Epithelial cell of esophagus (primary cell): ENCODE results near the gene KRT26.
"Not testable (repeated sequence)": the region's sequence is repeated elsewhere in the genome, so short reads cannot be mapped to it uniquely, and the experiment has no call there.

Experiments
- DNase-seq: peaks from one replicate; pipeline ENCODE4 v3.0.0; 2010; ENCODE audit warnings: low read depth
- H3K4me3 ChIP-seq: 2 replicates; pipeline ENCODE4 v1.5.1; 2011; ENCODE audit warnings: mild to moderate bottlenecking, low read length, control low read depth
- TF ChIP-seq, protein P1 (sequence below): IDR thresholded peaks from 2 replicates; pipeline ENCODE4 v1.5.1; 2011; ENCODE audit warnings: low read depth, mild to moderate bottlenecking, low read length, control low read depth, inconsistent platforms; ENCODE audit not compliant: insufficient read depth; ENCODE audit errors: missing control alignments

KRT26 gene

DNA sequence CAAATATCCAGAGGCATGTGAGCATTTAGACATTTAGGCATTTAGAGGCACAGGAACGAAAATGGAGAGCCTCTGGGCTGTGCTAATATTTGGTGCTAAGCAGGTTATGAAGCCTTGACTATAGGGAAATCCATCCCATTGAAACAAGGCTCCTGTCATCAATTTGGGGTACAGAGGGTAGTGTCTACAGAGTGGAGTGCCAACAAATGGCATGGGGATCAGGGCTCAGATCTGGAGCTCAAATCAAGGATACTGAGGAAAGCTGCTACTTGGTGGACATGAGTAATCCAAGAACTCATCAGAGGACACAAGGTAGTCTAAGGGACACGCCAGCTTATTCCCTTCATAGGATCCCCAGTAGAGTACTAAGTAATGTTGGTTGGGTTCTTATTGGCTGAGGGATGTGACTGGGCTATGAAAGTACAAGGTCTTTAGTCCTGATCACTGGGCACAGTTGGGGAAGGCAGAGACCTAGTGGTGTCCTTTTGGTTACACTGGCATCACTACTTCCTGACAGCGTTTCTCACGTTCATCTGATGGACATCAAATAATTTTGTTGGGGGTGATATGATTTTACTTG is 45.2 kb upstream of the KRT26 start:
- H3K4me3 ChIP-seq: no peak overlapping the region
- TF ChIP-seq, protein P1, sequence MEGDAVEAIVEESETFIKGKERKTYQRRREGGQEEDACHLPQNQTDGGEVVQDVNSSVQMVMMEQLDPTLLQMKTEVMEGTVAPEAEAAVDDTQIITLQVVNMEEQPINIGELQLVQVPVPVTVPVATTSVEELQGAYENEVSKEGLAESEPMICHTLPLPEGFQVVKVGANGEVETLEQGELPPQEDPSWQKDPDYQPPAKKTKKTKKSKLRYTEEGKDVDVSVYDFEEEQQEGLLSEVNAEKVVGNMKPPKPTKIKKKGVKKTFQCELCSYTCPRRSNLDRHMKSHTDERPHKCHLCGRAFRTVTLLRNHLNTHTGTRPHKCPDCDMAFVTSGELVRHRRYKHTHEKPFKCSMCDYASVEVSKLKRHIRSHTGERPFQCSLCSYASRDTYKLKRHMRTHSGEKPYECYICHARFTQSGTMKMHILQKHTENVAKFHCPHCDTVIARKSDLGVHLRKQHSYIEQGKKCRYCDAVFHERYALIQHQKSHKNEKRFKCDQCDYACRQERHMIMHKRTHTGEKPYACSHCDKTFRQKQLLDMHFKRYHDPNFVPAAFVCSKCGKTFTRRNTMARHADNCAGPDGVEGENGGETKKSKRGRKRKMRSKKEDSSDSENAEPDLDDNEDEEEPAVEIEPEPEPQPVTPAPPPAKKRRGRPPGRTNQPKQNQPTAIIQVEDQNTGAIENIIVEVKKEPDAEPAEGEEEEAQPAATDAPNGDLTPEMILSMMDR: no peak
- no peak for DNase-seq

DNA sequence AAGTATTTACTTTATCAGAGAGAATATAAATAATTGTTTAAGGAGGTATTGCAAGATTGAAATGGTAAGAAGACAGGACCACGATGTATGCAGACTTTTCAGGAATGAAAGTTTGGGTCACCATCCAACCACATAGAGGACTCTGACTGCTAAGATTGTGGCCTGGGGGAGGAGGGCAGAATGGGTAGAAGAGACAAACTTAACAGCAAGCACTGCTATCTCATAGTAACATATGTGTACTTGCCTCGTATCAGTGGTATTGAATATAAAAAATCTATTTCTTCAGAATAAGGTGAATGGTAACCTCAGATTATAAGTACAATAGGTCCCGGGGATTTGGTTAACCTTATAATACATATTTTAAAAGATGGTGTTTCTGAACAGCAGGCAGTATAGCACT is 44.6 kb upstream of the KRT26 start:
- no peak for DNase-seq
- TF ChIP-seq, protein P1: no peak
- no peak overlapping the region for H3K4me3 ChIP-seq

DNA sequence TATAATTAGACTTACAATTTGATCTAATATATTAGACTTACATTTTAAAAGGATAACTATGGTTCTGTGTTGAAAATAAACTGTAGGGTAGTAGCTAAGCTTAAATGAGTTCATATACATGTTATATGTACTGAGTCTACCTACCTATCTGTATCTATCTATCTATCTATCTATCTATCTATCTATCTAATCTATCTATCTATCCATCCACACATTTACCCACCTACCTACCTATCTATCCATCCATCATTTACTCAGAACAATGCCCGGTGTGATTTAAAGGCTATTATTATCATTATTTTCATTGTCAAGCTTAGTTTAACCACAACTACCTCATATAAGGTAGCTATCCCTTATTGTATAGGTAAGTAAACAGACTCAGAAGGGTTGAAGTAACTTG is 43.4 kb upstream of the KRT26 start:
- TF ChIP-seq, protein P1: no peak
- DNase-seq: no peak
- H3K4me3 ChIP-seq: no peak overlapping the region

DNA sequence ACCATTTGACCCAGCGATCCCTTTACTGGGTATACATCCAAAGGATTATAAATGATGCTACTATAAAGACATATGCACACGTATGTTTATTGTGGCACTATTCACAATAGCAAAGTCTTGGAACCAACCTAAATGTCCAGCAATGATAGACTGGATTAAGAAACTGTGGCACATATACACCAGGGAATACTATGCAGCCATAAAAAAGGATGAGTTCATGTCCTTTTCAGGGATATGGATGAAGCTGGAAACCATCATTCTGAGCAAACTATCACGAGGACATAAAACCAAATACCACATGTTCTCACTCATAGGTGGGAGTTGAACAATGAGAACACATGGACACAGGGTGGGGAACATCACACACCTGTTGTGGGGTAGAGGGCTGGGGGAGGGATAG is 42.7 kb upstream of the KRT26 start:
- H3K4me3 ChIP-seq, DNase-seq: not testable (repeated sequence)

DNA sequence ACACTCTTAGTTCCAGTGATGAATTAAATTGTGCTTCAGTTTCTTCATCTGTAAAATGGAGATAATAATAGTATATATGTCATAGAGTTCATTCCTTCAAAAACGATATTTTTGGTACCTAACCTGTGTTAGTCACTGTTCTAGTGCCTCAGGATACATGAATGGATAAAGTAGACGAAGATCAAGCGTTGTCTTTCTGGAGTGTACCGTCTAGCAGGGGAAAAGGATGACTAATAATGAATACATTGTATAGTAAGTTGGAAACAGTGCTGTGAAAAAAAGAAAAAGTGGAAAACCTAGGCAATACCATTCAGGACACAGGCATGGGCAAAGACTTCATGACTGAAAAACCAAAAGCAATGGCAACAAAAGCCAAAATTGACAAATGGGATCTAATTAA is 41.8 kb upstream of the KRT26 start:
- TF ChIP-seq, protein P1: no peak
- DNase-seq: peak; percentile 91
- no peak overlapping the region for H3K4me3 ChIP-seq

DNA sequence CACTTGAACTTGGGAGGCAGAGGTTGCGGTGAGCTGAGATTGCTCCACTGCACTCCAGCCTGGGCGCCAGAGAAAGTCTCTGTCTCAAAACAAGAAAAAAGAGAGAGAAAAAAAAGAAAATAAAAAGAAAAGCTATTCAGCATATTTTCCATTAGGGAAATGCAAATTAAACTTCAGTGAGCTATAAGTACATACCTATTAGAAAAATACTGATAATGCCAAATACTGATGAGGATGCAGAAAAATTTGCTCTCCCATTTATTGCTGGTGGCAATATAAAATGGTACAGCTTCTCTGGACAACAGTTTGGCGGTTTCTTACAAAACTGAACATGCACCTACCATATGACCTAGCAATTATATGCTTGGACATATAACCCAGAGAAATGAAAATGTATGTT is 40.6 kb upstream of the KRT26 start:
- no peak for DNase-seq
- no peak overlapping the region for H3K4me3 ChIP-seq
- TF ChIP-seq, protein P1: no peak

DNA sequence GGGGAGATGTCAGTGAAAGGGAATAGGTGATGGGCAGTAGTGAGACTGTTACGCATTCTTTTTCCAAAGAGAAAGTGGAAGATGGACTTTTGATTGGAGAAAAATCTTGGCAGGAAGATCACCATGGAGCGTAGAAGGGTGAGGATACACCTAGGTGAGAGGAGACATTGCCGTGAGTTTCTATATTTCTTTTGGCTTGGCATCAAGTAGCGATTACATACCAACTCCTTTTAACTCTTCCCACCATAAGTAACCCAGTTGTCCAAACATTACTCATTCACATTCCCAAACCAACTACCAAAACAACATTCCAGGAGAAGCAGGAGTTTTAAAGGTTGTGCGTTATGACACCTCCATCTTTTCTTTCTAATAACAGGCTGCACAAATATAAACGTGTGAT is 38.5 kb upstream of the KRT26 start:
- peak; percentile 91 for DNase-seq
- no peak overlapping the region for H3K4me3 ChIP-seq
- TF ChIP-seq, protein P1: no peak
